Measurements from ENCODE around the gene SIX3. TPM values are rescaled to one million over a fixed set of nuclear protein-coding genes. Genes with fewer than 3 reads are reported as not detected.
A peak's percentile ranks its signal among the peaks of the same experiment; 100 is the strongest.

The SIX3 gene
- polyA plus RNA-seq (ENCODE audit: insufficient read length in 3 of 3), result not detected
- long read RNA-seq, donor 1, result 0 reads
- long read RNA-seq, donor 2, result 0 reads
- long read RNA-seq, donor 3, result 0 reads
- long read RNA-seq, donor 4, result 0 reads
- long read RNA-seq, donor 5, result 0 reads
- long read RNA-seq, donor 6, result 0 reads
- long read RNA-seq, donor 7, result 0 reads
- long read RNA-seq, donor 8, result 0 reads
- long read RNA-seq, donor 9, result 0 reads
- long read RNA-seq, donor 10, result 0 reads
- long read RNA-seq, donor 11, result 0 reads
- long read RNA-seq, donor 12, result 0 reads
- long read RNA-seq, donor 13, result 0 reads
- long read RNA-seq, donor 14, result 0 reads
- long read RNA-seq, donor 15, result 0 reads
- long read RNA-seq, donor 16, result 0 reads

GRCh38 chr2:44941551-44942234 is at the start of gene SIX3:
TSS of gene SIX3 (plus strand) at chr2:44941702. CDS start at chr2:44942105, 403 bp downstream.
- no peak for DNase-seq (ENCODE audit: extremely low read depth in 1 of 11, low read depth in 9 of 11, low spot score in 4 of 11)

GRCh38 chr2:44894058-44894457 is 47.4 kb upstream of the SIX3 start:
- no peak for DNase-seq (ENCODE audit: extremely low read depth in 1 of 11, low read depth in 9 of 11, low spot score in 4 of 11)

DNA sequence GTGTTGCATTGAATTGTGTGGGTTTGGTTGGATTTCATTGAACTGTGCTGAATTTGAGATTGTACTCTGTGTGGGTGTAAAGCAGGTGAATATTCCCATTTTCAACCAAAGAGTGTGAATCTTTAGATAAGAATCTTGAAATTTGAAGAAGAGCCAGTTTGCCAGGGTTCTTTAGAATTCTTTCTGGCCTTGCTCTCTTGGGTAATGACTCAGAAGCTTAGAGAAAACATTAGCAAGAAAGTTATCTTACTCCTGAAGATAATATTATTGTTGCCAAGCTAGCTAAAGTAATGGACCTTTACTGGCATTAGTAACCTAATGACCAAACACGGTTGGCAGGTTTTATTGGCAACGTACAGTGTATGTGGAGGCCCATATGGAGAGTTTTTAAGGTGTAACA is 46.4 kb upstream of the SIX3 start:
- no peak for DNase-seq (ENCODE audit: extremely low read depth in 1 of 11, low read depth in 9 of 11, low spot score in 4 of 11)

GRCh38 chr2:44897406-44897805 is 44.1 kb upstream of the SIX3 start:
- no peak for DNase-seq (ENCODE audit: extremely low read depth in 1 of 11, low read depth in 9 of 11, low spot score in 4 of 11)

DNA sequence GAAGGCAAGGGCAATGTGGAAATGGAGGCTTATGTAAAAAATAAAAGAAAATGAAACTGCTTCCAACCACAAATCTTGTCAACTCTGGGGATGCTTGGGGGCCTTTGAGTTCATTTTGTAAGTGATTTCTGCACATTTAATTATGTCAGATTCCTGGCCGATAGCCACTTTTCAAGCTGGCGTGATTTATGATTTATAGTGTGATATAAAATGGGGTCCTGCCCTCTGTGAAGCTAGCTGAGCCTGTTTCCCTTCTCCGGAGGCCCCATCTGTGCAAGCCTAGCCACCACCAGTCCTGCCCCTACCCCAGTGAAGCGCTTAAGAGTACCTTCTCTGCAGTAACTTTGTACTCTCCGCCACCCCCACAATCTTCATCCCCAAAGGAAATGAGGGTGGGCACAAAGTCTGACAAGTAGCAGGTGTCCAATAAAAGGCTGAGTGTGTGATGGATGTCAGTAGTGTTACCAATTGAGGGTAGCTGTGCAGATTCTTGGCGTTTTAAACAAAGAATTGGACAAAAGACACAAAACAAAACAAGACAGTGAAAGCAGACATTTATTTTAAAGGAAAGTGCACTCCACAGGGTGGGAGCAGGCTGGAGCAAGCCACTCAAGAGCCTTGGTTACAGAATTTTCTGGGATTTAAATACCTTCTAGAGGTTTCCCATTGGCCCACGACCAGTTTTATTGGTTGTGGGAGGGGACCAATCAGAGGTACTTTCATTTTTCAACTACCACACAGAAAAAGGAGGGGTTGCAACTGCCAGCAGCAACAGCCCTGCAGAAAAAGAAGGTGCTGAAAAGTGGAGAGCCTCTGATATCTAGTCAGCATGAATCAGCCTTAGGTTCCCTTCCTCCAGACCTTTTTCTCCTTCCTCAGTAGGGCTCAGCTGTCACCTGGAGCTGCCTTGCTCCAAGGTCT is 39.0 kb upstream of the SIX3 start:
- DNase-seq (ENCODE audit: extremely low read depth in 1 of 11, low read depth in 9 of 11, low spot score in 4 of 11), result peak in 1 of 11 donors; percentile 7

- no peak for DNase-seq (ENCODE audit: extremely low read depth in 1 of 11, low read depth in 9 of 11, low spot score in 4 of 11)
These were observed 36.9 kb upstream of the SIX3 start for GRCh38 chr2:44904578-44904977.

DNA sequence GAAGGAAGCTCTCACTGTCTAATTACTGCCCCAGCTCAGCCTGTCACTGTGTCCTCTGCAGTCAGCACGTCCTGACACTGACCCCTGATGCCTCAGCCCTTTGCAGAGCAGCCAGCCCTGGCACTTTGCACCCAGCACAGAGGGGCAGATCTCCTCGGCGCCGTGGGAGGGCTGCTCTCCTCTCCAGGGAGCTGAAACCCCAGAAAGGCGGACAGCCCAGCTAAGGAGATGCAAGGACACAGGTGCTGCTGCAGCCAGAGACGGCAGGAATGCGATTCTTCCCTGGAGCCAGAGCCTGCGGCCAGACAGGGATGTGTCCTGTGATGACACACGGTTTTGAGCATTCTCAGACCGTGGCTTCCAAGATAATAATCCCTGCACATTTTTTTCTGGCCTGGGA is 34.5 kb upstream of the SIX3 start:
- no peak for DNase-seq (ENCODE audit: extremely low read depth in 1 of 11, low read depth in 9 of 11, low spot score in 4 of 11)

- no peak for DNase-seq (ENCODE audit: extremely low read depth in 1 of 11, low read depth in 9 of 11, low spot score in 4 of 11)
These were observed 31.7 kb upstream of the SIX3 start for GRCh38 chr2:44909831-44910230.

DNA sequence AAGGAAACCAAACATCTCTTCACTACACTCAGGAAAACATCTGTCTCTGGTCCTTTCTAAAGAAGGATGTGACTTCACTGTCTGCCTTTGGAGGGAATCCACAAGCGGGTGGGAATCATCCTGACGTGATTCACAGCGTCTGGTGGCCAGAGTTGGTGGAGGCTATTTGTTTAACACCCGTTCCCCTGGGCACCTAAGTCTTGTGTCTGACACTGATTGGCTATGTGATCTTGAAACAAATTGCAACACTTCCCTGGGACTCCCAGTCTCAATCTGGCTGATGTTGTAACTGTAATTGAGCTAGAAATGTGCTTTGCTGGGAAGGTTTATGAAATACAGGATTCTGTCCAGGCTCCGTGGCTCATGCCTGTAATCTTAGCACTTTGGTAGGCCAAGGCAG is 28.8 kb upstream of the SIX3 start:
- DNase-seq (ENCODE audit: extremely low read depth in 1 of 11, low read depth in 9 of 11, low spot score in 4 of 11), result no peak

DNA sequence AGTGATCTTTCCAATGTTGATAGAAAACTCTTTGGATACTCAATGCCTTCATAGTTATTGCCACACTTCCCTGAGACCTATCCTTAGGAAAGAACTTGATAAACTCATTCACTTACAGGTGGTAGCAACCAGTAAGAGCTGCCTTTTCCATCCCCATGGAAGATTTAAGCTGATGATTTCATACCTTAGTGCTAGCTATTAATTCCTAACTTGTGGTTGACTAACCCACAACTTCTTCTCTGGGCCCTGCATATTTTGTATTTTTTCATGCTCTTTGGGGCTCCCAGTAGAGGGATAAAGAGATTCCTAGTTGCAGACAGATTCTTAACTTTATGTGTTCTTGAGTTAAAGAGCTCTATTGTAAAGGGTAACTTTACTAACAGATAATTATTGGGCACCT is 25.2 kb upstream of the SIX3 start:
- no peak for DNase-seq (ENCODE audit: extremely low read depth in 1 of 11, low read depth in 9 of 11, low spot score in 4 of 11)

DNA sequence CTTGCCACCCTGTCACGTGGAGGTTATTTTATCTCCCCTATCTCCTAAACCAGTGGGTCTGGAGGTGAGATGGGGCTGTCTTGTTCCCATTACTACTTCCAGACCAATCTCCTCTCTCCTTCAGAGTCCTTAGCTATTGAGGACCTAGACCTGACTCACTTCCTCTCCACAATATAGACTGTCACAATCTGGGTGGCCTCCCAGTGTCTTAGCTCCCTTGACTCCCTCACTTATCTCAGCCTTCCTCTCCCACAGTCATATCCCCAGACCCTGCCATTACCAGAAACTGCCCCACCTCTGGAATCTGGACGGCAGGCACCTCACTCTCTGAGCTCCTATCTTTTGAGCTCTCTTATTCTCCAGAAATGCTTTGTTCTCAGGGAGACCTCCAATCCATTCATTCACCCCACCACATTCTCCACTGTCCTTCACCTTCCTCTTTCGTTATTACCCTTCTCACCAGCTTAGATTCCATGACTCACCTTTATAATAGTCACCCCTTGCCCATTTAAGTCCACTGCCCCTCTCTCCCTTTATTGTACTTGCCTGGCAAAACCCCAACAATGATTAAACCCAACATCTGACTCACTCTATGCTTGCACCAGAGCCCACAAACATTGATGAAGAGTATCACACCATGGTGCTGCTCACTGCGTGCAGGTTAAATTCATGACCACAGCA is 23.3 kb upstream of the SIX3 start:
- no peak for DNase-seq (ENCODE audit: extremely low read depth in 1 of 11, low read depth in 9 of 11, low spot score in 4 of 11)

- DNase-seq (ENCODE audit: extremely low read depth in 1 of 11, low read depth in 9 of 11, low spot score in 4 of 11), result no peak
These were observed 20.8 kb upstream of the SIX3 start for GRCh38 chr2:44920751-44921150.

DNA sequence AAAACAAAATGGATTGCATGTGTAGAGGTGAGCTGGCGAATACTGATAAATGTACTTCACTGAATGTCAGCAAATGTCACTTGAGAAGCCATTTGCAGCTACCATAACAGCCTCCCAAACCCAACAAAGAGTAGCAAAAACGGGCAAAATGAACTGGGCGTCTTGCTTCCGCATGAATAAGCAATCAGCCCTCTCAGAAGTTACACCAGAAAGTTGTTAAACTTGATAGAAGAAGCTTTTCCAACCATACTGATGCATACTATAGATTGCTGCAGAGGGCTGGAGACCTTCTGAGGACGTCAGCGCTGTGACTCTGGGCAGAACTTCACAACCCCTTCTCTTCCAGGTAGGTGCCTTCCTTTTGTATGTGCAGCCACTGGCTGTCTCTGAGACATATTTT is 18.7 kb upstream of the SIX3 start:
- no peak for DNase-seq (ENCODE audit: extremely low read depth in 1 of 11, low read depth in 9 of 11, low spot score in 4 of 11)

- no peak for DNase-seq (ENCODE audit: extremely low read depth in 1 of 11, low read depth in 9 of 11, low spot score in 4 of 11)
These were observed 15.9 kb upstream of the SIX3 start for GRCh38 chr2:44925561-44926136.

- no peak for DNase-seq (ENCODE audit: extremely low read depth in 1 of 11, low read depth in 9 of 11, low spot score in 4 of 11)
These were observed 14.5 kb upstream of the SIX3 start for GRCh38 chr2:44926957-44927356.

DNA sequence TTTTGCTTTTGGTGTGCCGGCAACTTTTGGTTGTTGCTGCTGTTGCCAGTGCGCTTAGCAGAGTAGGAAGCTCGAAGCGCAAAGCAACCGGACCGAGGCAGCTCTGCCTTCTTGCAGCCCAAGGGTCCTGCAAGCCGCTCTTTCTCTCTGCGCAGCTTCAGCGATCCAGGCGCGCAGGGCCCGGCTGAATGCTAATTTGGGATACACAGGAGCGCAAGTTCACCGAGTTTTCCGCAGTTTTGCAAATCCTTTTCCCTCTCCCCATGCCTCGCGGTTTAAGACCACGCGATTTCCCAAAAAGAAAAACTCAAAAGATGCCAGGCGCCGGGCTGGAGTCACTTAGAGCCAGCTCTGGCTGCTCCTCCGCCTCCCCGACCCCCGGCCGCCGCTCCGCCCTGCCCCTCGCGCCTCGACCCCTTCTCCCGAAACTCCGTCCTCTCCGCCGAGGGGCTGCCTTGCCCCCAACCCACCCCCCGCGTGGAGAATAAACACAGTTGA is 13.5 kb upstream of the SIX3 start:
- DNase-seq (ENCODE audit: extremely low read depth in 1 of 11, low read depth in 9 of 11, low spot score in 4 of 11), result no peak

DNA sequence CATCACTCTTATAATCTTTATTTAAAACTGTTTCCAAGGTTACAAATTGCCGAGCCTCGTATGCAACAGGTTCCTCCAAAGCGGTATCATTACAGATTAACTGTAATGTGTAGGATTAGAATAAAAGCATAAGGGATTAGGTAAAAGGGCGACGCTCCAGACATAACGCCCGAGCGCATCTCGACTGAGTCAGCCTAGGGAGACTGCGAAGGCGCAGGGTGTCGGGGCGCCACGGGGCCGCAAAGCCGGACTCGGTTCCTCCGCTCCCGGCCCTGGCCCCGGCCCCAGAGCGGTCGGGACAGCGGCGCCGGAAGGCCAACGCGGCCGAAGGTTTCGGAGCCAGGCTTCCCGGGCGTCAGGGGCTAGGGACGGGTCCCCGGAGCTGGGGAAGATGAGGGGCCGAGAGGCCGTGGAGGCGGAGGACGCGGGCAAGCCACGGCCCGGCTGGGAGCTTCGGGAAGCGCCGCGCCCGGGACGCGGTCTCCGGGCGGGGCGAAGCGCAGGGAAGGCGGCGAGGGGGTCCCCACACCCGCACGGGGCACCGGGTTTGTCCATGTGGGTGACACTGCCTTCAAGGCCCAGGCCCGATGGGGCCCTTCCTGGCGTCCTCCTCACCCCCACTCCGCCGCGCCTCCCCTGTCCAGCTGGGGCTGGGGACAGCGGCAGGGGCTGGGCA is 12.9 kb upstream of the SIX3 start:
- DNase-seq (ENCODE audit: extremely low read depth in 1 of 11, low read depth in 9 of 11, low spot score in 4 of 11), result no peak

- DNase-seq (ENCODE audit: extremely low read depth in 1 of 11, low read depth in 9 of 11, low spot score in 4 of 11), result no peak
These were observed 12.3 kb upstream of the SIX3 start for GRCh38 chr2:44929159-44929734.
